Transverse colon (tissue), 3 donors: Measurements from ENCODE around the gene SPDL1.

Experiments
- POLR2A ChIP-seq: fragments of 450-650 bp; IDR thresholded peaks from one replicate; pipeline ENCODE4 v1.6.1; 2016; ENCODE audit warnings: antibody characterized with exemption, mild to moderate bottlenecking, moderate library complexity
- TF ChIP-seq, protein P1 (sequence below), 5 experiments: fragments of 200-600 bp in 3 of 5; fragments of 450-650 bp in 2 of 5; sonication (generic) in 3 of 5; IDR thresholded peaks; 1 replicate in 2 of 5; 2 replicates in 3 of 5; pipeline ENCODE4 v1.5.1; 2016 to 2017; ENCODE audit warnings: antibody characterized with exemption in 5 of 5, inconsistent platforms in 3 of 5, mild to moderate bottlenecking in 2 of 5, moderate library complexity in 1 of 5

DNA sequence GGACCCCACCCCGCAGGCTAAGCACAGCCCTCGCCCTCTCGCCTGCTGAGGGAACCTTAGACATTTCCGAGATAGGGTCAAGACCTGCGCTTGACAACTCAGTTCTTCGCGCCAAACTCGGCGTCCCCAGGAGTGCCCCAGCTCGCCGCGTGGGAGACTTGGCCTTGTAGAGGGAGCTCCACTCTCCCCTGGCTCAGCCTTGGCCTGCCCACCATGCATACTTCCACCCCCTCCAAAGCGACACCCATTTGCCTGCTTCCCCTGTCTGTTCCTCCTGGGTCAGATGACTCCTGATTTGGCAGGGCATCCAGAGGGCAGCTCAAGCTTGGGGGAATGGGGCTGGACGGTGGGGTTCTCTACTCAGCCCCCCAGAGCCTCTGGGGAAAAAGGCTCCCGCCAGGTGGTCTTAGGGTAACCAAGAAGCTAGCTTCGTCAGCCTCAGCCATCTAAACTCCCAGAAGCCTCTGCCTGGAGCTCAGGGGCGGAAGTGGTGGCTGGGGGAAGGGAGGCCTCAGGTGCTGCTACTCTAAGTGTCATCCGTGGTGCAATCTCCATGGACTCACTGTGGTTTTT is 54.1 kb downstream of the SPDL1 start:
- TF ChIP-seq, protein P1, sequence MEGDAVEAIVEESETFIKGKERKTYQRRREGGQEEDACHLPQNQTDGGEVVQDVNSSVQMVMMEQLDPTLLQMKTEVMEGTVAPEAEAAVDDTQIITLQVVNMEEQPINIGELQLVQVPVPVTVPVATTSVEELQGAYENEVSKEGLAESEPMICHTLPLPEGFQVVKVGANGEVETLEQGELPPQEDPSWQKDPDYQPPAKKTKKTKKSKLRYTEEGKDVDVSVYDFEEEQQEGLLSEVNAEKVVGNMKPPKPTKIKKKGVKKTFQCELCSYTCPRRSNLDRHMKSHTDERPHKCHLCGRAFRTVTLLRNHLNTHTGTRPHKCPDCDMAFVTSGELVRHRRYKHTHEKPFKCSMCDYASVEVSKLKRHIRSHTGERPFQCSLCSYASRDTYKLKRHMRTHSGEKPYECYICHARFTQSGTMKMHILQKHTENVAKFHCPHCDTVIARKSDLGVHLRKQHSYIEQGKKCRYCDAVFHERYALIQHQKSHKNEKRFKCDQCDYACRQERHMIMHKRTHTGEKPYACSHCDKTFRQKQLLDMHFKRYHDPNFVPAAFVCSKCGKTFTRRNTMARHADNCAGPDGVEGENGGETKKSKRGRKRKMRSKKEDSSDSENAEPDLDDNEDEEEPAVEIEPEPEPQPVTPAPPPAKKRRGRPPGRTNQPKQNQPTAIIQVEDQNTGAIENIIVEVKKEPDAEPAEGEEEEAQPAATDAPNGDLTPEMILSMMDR (IDR thresholded peaks at IDR 0.05), result no peak
- no peak for TF ChIP-seq POLR2A
